ENCODE results near the gene MESP1.

The MESP1 gene

GRCh38 chr15:89707577-89707976, 43.5 kb downstream of the MESP1 start:
- DNase-seq, result no peak

GRCh38 chr15:89704411-89704810, 46.6 kb downstream of the MESP1 start:
- DNase-seq, result no peak
